ENCODE measurements around the gene EPHB2. TPM values are rescaled to one million over a fixed set of nuclear protein-coding genes. Genes with fewer than 3 reads are reported as not detected.
A peak's percentile ranks its signal among the peaks of the same experiment; 100 is the strongest.

Gene EPHB2
- total and polyA plus RNA-seq, 2 of the 8 experiments (the other 6 are each of a cell fraction or from before 2014, with no cell fraction given) = 15.8 to 17.2 TPM

DNA sequence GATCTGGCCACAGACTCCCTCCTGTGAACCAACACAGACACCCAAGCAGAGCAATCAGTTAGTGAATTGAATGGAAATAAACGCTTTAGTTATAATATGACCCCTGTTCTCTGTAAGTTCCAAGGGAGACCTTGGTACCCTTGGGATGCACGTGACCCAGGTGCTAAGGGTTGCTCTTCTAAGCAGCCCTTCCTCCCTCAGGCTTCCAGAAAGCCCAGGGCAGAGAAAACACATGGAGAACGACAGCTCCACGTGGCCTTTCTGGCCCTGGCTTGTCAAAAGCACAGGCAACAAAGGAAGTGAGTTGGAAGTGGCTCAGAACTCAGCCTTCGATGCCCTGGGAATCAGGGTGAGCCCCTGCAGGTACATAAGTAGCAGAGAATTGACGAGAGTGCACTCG is 204.6 kb downstream of the EPHB2 start:
- CTCF ChIA-PET (ENCODE audit: partially characterized antibody) = interaction anchor here (0.5 to 3.1 kb wide), 12 partner anchors 14 to 226 kb away, joined by 3 to 14 read pairs (median 4); no protein-coding TSS in a partner anchor
- FAIRE-seq = no peak
- POLR2A ChIA-PET (ENCODE audit: partially characterized antibody) = no interaction called here

More for the DNA sequence above, 204.6 kb downstream of the EPHB2 start:
- Histone ChIP-seq H3K23ac (ENCODE audit: insufficient read length) (no peak overlapping the region), H3K23me2 (ENCODE audit: low read depth, low read length) (no peaks in the 10 kb centered on the region), H2BK120ac (replicated peaks; ENCODE audit: low read depth, low read length) (no peak overlapping the region), H3K9me3 (ENCODE audit: insufficient read depth in 2 of 2, low read depth in 1 of 2, low read length in 1 of 2) (no peaks in the 10 kb centered on the region), H3K56ac (replicated peaks; ENCODE audit: insufficient read length, low read depth, low read length) (no peak overlapping the region), H4K5ac (ENCODE audit: insufficient read length, low read depth, low read length) (no peak overlapping the region), H3K36me3 (ENCODE audit: control insufficient read depth in 2 of 4, insufficient read depth in 4 of 4, low read length in 3 of 4) (peaks cover 0 to 6% (median 0%) of the 10 kb centered on the region in 4 experiments; a peak in 1 of 8 replicates), H2AFZ (ENCODE audit: low read length) (no peak overlapping the region), H3K27me3 (replicated peaks in 1 of 4; ENCODE audit: control insufficient read depth in 3 of 4, extremely low read depth in 1 of 4, insufficient read depth in 3 of 4, low read length in 3 of 4) (no peaks in the 10 kb centered on the region), H3K9ac (replicated peaks in 1 of 4; ENCODE audit: extremely low read depth in 1 of 4, low read depth in 3 of 4, low read length in 3 of 4) (no peak overlapping the region), H2BK20ac (ENCODE audit: low read length) (no peak overlapping the region), H3K27ac (ENCODE audit: low read depth, low read length) (no peak overlapping the region), H2AK5ac (ENCODE audit: low read depth, low read length) (0 out of 2 replicates have a peak overlapping the region, but pooled peaks have one; percentile 40), H3K79me2 (ENCODE audit: control insufficient read depth in 1 of 2, insufficient read depth in 2 of 2, low read length in 2 of 2) (no peaks in the 10 kb centered on the region), H2BK15ac (ENCODE audit: low read length) (no peak overlapping the region), H3K4ac (replicated peaks; ENCODE audit: insufficient read length, low read depth, low read length) (no peak overlapping the region), H4K8ac (ENCODE audit: extremely low read depth, insufficient read depth, low read length) (no peak overlapping the region; the same call in 1 of the 2 replicates), H4K20me1 (replicated peaks in 1 of 2; ENCODE audit: control insufficient read depth in 1 of 2, insufficient read depth in 2 of 2, low read length in 2 of 2) (peaks cover 2 to 3% of the 10 kb centered on the region in 2 experiments), H3K18ac (ENCODE audit: extremely low read depth, low read length) (no peak overlapping the region), H3K4me3 (ENCODE audit: extremely low read depth in 1 of 4, insufficient read depth in 2 of 4, low read depth in 3 of 4, low read length in 4 of 4) (no peak overlapping the region), H3K4me2 (ENCODE audit: insufficient read depth in 1 of 2, low read depth in 2 of 2, low read length in 2 of 2) (no peak overlapping the region), H3K79me1 (ENCODE audit: low read depth, low read length) (0 out of 2 replicates have a peak, but pooled peaks cover 2% of the 10 kb centered on the region), H4K91ac (replicated peaks; ENCODE audit: insufficient read length, low read length) (no peak overlapping the region), H3K4me1 (replicated peaks in 1 of 4; ENCODE audit: control insufficient read depth in 3 of 4, insufficient read depth in 4 of 4, low read length in 3 of 4) (peaks cover 0 to 3% (median 0%) of the 10 kb centered on the region in 4 experiments; a peak in 2 of 7 replicates), H2BK12ac (ENCODE audit: low read depth, low read length) (no peak overlapping the region), H2BK5ac (ENCODE audit: low read depth, low read length) (no peak overlapping the region), H3K14ac (ENCODE audit: insufficient read length) (no peak overlapping the region)
- 83% methylated on average over 7 of the region's 7 CpGs; no CpG with 5 or more reads in 1 of the 2 experiments for WGBS, 2 experiments (ENCODE audit: extremely low coverage in 1 of 2, insufficient coverage in 1 of 2, insufficient read length in 1 of 2, insufficient replicate concordance in 2 of 2, low coverage in 1 of 2, low lambda C conversion rate in 2 of 2, missing lambda C conversion rate in 1 of 2)
- no peak for DNase-seq (ENCODE audit: low read depth in 1 of 2, low spot score in 2 of 2)
- TF ChIP-seq SP4 (IDR thresholded peaks at IDR 0.05; ENCODE audit: low read length) = no peak
- no peak for TF ChIP-seq CEBPB (IDR thresholded peaks at IDR 0.05; ENCODE audit: low read depth, low read length)
- TF ChIP-seq HDAC2 (IDR thresholded peaks at IDR 0.05; ENCODE audit: borderline replicate concordance in 1 of 2, low read depth in 2 of 2, low read length in 2 of 2) = no peak
- no peak for TF ChIP-seq GTF2F1 (IDR thresholded peaks at IDR 0.05; ENCODE audit: borderline replicate concordance, low read depth, low read length)
- no peak for TF ChIP-seq SP2 (IDR thresholded peaks at IDR 0.05; ENCODE audit: low read length)
- TF ChIP-seq PHF8 (conservative IDR thresholded peaks at IDR 0.05; ENCODE audit: low read depth, low read length) = no peak
- TF ChIP-seq CTBP2 (IDR thresholded peaks at IDR 0.05; ENCODE audit: borderline replicate concordance, insufficient read depth, insufficient read length, low read length) = no peak
- no peak for TF ChIP-seq SP1 (IDR thresholded peaks at IDR 0.05; ENCODE audit: low read depth, low read length)
